Femur (tissue), 1 donor: ENCODE results near the gene MGMT.

Experiments used
- DNase-seq: peaks from one replicate; pipeline ENCODE4 v3.0.0-alpha.2; 2017

The MGMT gene

DNA sequence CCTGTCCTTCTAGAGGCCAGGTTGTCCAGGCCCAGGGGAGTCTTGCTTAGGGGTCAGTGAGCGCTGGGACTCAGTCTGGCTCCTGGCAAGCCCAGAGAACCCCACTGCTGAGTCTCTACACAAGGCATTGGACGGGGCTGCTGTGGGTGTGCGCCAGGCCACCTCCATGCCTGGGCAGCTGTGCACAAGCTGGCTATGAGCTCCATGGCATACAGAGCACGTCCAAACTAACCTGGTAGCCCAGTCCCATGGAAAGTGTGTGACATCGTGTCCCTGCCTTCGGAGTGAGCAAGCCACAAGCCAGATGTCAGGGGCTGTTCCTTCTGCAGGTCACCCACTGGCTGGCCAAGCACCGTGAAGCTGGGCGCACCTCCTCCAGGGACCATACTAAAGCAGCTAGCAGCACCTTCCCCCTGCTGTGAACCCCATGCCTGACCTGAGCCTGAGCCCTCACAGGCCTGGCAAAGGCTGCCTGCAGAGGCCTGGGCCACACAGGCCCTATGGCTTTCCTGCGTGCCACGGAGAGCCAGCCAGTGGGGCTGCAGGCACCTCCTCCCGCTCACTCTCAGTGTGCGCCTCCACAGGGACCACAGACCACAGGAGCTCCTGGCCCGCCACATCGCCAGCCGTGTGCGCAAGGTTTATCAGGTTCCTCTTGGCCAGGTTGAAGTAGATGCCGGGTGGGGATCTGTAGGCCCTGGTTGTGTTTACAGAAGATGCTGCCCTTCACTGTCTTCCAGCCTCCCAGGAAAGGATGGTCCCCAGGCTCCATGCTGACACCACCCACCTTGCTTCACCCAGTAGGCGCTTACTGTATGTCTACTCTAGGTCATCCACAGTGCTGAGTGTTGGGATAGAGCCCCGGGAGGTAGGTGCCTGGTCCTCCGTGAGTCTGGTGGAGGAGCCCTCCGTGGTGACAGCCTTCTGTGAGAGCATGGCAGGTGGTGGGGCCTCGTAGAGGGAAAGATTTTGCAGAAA lies 277.4 kb downstream of the MGMT start:
- peak; percentile 9 for DNase-seq

DNA sequence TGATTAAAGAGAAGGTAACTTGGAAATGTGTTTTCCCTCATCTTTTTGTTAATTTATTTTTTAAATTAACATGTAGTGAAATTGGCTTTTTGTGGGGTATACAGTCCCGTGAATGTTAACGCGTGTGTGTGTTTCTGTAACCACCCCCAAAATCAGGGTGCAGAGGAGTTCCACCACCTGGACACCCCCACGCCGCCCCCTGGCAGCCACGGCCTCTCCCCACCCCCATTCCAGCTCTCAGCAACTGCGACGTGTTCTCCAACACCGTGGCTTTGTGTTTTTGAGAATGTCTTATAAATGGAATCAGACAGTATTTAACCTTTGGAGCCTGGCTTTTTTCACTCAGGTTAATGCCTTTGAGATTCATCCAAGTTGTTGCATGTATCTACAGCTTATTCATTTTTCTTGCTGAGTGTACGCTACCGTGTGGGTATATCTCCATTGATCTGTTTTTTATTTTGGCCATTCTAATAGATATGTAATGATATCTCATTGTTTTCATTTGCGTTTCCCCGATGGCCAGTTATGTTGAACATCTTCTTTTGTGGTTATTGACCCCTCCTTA lies 278.2 kb downstream of the MGMT start:
- peak; percentile 10 for DNase-seq

DNA sequence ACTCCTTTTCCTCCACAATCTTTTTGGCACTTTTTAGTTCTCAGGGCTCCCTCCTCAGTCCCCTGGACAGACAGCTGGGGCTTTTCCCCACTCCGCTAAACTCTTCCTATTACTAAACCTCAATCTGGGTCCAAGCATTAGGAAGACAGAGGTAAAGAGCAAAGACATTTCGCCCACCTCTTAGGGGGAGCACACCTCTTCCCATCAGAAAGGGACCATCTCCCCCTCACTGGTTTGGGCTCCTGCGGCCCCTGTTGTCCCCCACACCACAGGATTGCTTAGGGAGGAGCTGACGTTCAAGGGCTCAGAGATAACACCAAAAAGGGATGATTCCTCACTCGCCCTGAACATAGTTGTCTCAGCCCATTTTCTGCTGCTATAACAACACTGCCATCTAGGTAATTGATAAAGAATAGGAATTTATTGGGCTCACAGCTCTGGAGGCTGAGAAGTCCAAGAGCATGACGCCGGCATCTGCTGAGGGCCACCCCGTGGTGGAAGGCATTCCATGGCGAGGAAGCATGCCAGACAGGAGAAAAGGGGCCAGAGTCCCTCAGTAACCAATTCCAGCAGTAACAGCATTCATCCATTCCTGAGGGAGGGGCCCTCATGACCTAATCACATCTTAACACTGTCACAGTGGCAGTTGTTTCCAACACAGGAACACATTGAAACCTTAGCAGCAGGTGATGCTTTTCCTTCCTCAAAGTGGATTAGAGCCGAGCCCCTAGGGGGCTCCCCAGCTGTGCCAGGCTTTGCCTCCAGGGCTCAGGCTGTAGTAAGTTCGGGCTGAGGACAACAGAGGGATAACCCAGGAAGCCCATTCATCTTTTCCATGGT lies 287.4 kb downstream of the MGMT start:
- DNase-seq, result peak; percentile 6

DNA sequence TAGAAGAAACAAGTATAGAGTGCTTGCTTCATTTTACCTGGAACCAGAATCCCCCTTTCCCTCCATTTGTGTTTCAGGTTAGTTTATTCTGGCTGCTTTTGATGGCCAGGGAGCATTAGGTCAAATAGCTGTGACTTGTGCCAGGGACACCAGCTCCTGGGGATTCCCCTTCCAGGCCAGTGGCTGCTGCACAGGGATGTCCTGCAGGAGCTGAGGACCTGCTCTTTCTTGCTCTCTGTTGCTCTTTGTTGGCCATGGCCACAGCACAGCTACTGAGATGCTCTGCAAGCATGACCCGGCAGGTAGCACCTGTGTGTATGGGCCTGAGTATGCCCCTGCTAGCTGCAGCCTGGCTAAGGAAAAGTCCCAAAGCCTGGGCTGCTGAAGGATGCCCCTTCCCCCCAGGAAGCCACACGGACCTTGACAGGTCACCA lies 288.1 kb downstream of the MGMT start:
- peak; percentile 11 for DNase-seq

DNA sequence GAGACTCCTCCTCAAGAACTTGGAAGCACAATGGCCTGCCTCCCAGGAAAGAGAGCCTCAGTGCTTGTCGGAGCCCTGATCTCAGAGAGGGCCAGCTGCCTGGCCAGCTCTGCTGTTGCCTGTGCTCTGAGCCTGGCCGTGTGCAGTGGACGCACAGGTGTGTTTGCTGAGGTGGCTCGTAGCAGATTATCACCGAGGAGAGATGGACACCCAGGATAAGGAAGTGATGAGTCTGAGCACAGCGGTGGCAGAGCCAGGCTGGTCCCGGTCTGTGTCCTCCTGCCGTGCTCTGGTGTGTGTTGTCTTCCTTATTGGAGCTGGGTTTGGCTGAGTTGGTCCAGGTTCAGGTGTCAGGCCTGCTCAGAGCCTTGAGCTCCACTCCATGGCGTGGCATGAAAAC lies 288.6 kb downstream of the MGMT start:
- peak; percentile 5 for DNase-seq

DNA sequence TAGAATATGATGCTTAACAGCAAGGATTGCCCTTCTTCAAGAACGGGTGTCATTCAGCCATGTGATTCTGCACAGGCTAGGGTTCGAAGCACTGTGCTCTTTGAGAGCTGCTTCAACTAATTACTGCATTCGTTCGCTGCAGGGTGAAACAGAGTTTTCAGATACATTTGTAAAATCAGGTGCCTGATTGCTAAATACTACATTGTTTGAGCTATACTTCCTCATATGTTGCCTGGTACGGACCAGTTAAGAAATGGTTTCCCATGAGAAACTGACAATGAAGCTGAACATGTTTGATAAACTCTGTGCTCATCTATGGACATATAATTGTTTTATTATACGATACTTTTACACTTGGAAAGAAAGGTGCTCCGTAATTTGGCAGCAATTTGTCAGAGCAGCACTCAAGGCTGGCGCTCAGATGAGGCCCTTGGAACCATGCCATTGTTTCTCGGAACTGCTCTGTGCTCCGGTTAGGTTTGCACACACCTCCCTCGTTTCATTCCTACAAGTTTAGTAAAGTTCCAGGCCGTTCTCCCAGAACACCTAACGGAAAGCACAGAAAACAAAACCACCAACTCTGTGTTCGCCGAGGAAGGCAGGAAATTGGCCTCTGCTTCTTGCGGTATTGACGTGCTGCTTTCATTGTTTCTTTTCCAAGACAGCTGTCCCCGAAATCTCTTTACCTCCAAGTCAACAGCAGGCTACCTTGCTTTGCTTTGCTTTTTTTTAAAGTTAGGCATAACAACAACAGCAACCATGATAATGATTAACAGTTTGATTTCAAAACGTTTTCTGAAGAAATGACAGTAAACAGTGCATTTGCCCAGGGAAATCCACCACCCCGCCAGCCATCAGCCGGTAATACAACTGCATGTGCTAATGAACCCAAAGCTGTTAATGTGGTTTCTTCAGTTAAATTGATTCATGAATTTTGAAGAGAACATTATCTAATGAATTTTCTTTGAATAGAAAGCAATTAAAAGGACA lies 290.2 kb downstream of the MGMT start:
- peak; percentile 60 for DNase-seq

DNA sequence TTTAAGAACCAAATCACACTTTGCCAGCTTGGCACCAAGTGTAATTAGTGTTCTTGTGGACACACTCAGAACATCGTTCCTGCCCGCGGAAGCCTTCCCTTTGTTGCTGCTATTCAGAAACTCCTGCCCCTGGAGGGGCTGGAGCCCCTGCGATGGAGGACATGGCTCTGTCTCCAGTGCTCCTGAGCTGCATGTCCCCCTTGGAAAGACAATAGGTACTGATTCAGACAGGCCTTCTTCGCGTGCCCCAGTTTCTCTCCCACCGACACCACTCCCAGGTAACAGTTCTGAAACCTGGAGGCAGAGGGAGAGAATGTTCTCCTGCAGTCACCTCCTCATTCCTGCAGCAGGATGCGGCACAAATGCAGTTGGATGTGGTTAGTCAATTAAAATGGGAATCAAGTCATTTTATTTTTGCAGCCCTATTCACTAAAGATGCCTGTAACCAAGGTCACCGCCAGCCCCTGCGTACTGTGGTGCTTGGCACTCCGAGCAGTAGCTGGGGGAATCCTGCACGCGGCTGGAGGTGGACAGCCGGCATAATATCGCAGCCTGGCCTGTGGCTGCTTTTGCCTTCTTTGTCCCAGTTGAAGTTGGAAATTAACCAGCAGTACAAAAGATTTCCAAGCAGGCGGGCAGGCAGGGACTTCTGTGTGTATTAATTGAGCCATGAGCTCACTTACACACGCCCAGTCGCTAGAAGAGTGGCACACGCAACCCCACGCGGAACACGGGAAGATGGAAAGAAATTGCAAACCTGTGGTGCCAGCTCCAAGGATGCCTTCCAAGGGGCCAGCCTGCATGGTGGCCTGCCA lies 291.4 kb downstream of the MGMT start:
- peak; percentile 13 for DNase-seq

DNA sequence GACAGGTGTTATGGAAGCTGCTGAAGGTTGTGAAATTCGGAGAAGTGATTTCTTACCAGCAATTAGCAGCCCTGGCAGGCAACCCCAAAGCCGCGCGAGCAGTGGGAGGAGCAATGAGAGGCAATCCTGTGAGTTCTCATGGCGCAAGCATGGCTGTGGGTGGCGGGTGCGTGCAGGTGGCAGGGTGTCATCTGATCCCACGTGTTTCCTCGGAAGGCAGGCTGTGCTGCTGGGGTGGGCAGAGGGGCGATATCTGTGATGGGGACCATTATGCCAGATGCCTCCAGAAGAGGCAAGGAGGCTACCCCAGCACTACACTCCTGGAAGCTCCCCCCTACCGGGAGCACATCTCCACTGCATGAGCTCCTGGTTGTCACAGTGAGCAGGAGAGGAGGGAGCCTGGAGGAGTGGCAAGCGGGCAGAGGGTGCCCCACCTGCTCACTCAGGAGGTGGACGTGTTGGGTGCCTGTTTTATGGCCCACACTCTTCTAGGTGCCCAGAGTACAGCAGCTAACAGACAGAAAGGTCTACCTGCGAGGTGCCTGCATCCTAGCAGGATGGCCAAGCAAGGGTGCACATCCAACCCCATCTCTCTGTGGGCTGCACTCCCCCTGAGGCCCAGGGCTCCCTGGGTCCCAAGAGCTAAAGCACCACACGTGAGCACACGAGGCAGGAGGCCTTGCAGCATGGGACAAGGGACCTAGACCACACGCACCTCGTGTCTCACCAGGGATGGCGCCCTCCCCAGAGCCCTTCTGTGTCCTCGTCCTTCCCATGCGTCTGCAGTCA lies 292.4 kb downstream of the MGMT start:
- DNase-seq, result peak; percentile 6

DNA sequence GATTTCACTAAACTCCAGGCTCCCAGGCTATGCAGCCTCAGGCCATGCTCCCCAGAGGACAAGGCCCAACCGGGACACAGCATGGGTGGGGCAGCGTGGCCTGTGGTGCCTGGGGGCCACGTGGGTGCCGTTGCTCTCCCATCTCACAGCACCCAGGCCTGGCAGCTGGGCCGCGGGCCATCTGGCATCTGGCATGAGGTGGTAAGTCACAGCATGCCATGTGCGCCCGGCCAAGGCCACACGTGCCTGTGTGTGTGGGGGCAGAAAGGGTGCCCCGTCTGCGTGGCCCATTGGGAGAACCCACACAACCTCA lies 292.9 kb downstream of the MGMT start:
- peak; percentile 11 for DNase-seq

DNA sequence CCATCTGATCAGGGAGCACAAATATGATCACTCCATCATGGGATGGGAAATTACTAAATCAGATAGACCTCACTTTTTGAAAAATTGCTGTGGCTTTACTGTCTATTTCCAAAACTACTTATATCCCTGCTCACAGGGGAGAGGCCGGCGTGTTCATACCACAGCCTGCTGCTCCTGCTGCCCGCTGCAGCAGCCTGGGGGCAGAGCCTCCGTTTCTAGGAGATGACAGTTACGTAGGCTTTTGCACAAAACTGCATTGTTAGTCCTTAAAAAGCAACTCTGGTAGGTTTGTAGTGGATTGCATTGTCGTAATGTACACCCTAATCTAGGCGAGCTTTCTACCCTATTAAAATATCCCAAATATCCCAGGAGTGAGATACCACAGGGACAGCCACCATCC lies 293.4 kb downstream of the MGMT start:
- DNase-seq, result no peak

DNA sequence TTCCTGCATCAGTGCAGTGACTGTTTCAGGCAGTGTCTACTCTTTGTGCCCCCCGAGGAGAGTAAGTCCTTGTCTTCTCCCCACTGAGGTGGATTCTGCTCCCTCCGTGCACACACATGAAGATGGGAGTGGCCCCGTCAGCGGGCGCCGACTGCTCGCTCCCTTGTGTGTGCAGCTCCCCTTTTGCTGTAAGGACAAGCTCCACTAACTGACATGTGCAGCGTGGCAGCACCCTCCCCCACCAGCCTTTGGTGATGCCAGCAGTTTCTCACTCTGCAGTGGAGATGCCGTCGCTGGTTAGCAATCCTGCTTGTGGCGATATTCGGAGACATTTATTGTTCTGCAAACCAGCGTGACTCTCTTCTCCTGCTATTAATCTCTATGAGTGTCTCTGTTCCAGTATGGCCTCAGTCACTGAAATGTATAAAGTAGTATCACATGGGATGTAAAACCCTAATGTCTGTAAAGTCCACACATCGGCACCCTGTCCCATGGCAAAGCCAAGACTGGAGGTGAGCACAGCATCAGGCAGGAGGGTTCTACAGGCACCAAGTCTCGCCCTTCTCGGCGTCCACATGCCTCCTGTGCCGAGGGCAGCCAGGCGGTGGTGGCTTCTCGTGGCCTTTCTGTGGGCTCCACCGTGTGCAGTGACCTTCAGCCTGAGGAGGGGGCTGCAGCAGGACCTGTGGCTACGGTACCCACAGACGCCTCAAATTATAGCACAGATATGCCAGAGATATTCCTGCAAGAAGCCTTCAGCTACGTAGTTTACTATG lies 294.3 kb downstream of the MGMT start:
- peak; percentile 5 for DNase-seq

DNA sequence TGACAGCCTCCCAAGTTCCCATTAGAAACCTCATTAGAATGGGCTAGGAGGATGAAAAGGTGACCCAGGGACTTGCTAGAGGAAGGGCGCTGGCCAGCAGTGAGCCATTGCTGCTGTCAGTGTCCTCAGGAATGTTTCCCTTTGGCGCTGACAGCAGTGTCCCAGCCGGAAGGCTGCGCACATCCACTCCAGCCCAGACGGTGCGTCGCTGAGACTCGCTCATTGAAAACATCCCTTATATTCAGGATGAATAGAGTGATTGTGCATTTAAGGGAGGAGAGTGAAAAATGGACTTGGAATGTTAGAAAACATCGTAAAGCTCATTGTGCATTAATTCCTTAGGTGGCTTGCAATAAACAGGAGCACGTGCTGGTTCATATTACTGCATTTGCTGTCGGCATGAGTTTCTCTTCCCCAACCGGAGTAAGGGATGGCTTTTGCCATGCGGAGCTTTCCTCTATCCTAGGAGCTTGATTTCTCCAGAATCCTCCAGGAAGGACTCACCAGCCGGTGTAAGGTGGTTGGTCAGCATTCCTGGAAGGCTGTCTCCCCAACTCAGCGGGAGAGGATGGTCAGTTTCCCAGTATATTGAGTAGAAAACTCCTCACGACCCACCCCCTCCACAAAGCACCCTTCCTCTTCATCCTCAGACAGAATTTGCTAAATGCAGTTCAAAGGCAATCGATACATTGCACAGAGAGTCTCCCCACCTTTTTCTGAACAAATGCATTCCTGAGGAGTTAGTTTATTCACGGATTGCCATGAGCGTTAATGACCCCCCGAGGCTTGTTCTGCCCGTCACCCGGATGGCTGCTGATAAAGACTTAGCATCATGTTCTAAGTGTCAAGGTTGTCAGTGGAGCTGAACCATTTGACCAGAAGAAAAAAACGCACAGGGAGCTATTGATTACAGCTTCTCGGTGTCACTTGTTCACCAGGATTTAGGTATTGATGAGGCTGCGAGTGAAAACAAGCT lies 295.2 kb downstream of the MGMT start:
- DNase-seq, result peak; percentile 10

DNA sequence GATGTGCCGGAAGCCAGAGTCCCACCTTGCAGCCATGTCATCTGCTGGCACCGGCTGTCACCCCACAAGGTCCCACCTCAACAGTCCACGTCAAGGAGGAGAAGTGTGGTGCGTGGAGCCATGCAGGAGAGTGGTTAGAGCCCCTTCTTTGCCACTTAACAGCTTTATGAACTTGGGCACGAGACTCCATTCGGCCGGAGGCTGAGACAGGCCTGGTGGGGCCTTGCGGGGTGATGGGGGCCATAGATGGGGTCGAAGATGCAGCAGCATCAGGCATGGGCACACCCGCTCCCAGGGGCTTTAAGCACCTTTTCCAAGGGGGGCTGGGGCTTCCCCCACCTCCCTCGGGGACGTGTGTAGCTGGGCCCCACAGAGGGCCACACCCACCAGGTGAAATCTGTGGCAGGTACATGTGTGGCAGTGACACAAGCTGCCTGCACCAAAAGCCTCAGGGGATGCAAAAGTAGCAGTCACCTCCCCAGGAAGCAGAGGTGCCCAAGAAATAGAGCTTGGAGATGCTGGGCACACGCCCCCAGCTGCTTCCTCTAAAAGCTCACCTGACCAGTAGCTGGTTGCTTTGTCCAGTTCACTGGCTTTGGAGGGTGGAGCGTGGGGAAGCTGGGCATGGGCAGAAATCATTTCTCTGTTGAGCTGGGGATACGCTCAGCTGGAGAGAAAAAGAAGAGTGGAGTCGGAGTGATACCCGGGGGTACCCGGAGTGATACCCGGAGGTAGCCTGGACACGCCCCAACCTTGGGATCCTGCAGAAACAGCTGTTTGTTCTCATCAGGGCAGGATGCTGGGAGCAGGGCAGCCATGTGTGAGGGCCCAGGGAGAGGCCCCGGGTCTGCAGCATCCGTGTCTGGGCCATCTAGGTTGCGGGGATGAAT lies 297.2 kb downstream of the MGMT start:
- DNase-seq, result peak; percentile 9

DNA sequence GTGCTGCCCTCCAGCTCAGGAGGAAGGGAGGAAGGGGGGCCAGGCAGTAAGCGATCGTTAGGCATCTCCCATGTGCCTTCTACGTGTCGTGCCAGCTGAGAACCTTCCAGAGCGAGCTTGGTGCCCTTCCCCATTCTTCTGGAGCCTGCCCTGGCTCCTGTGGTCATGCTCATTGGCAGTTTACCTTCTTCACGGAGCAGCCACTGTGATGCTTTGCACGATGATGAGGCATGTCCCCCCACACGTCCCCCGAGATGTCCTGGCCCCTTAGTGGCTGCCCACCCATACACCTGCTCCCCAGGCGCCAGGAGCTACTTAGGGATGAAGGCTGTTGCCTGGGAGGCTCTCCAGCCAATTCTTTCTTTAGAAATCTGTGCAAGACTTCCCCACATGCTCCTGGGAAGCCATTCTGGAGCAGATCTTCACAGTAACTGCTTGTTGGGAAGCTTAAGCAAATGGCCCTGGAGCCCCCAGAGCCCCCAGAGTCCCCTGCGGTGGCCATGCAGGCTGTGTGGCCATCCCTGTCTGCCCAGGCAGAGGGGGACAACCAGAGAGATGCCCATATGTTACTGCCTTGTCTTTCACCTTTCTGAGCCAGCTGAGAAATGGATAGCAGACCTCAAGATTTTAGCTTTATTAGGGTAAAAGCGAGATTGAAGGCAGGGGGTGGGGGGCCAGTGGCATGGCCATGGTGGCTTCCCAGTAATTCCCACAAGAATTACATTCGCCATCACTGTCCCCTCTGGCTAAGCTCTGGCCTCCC lies 298.0 kb downstream of the MGMT start:
- DNase-seq, result no peak

DNA sequence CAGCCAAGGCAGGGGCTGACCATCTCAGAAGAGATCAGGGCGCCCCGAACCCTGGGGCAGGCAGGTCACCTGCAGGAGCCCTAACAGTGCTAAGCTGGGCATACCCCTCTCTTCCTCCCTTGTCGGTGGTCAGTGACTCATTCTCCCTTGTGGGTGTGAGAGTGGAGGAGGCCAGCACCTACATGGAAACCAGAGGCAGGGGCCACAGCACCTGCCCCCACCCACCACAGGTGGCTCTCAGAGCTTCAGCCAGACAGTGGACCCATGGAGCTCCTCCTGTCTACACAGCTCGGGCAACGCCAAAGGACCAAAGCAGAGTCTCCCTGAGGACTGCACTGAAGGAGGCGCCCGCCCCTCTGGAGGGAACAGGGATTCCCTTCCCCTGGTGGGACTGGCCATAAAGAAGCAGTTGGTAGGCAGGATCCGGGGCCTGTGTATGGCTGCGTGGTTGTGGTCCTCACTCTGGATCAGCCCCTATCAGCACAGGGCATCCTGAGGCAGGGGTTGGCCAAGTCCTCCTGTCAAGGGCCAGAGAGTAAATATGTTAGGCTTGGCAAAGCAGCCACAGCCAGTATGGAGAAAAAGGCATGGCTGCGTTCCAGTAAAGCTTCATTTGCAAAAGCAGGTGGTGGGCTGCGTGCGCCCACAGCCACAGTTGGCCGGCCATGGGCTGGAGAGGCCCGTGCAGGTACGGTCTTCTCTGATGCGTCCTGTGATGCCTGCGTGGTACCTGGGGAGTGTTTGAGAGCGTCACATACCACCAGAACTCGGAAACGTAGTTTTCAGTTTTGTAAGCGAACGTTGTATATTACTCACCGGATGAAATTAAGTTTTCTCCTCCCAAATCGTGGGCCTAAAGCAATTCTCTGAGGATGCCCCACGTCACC lies 298.9 kb downstream of the MGMT start:
- peak; percentile 11 for DNase-seq
